IMR-90 (cell line): ENCODE results near the gene SCN8A. TPM values are rescaled to one million over a fixed set of nuclear protein-coding genes. Genes with fewer than 3 reads are reported as not detected.
A peak's percentile ranks its signal among the peaks of the same experiment; 100 is the strongest.

ENCODE experiments used
- ATAC-seq: fragments of 200-7000 bp; cut with Tn5 transposase; 2 replicates; pipeline ENCODE4 v1.9.1; 2020; ENCODE audit warnings: low read depth, mild to moderate bottlenecking, moderate library complexity
- BruUV-seq: library from RNA; stranded (reverse); fragments of 400-500 nt; replicated peaks from 2 replicates; lab custom pipeline; 2021; lab: Mats Ljungman, UMichigan
- CTCF ChIA-PET: fragments of 300-600 bp; formaldehyde crosslinking; extraction: SDS; loops from one replicate; lab custom pipeline; 2021; ENCODE audit warnings: antibody characterized with exemption; lab: Yijun Ruan, JAX
- POLR2A ChIA-PET: fragments of 300-600 bp; sonication (Branson Sonifier 250); formaldehyde crosslinking; loops from one replicate; lab custom pipeline; 2022; ENCODE audit warnings: antibody characterized with exemption; ENCODE audit not compliant: unreplicated experiment; lab: Charles Lee
- DNase-seq: peaks from one replicate; pipeline ENCODE4 v3.0.0; 2013
- H2AFZ ChIP-seq: replicated peaks from 2 replicates; pipeline ENCODE3; 2013; ENCODE audit warnings: low read length, mild to moderate bottlenecking; ENCODE audit not compliant: poor library complexity
- H2AK5ac ChIP-seq: 2 replicates; pipeline ENCODE4 v1.6.1; 2013; ENCODE audit warnings: low read depth, low read length, inconsistent platforms
- H2AK9ac ChIP-seq: replicated peaks from 2 replicates; pipeline ENCODE3; 2013; ENCODE audit warnings: mild to moderate bottlenecking, low read depth, low read length, moderate library complexity; ENCODE audit not compliant: poor library complexity
- H2BK120ac ChIP-seq: 2 replicates; pipeline ENCODE4 v1.6.1; 2013; ENCODE audit warnings: low read depth, low read length, inconsistent platforms
- H2BK15ac ChIP-seq: 3 replicates; pipeline ENCODE4 v1.6.1; 2013; ENCODE audit warnings: low read depth, low read length, inconsistent platforms
- H2BK20ac ChIP-seq: 2 replicates; pipeline ENCODE4 v1.6.1; 2013; ENCODE audit warnings: low read depth, mild to moderate bottlenecking, inconsistent platforms, low read length, moderate library complexity
- H2BK5ac ChIP-seq: 2 replicates; pipeline ENCODE4 v1.6.1; 2013; ENCODE audit warnings: mild to moderate bottlenecking, low read depth, low read length, inconsistent platforms; ENCODE audit not compliant: poor library complexity, severe bottlenecking
- H3K14ac ChIP-seq: replicated peaks from 2 replicates; pipeline ENCODE4 v1.6.1; 2013; ENCODE audit warnings: low read depth, low read length, inconsistent platforms
- H3K18ac ChIP-seq: 2 replicates; pipeline ENCODE4 v1.6.1; 2013; ENCODE audit warnings: low read depth, low read length, control low read depth
- H3K23ac ChIP-seq: 2 replicates; pipeline ENCODE4 v1.6.1; 2013; ENCODE audit warnings: low read depth, low read length, inconsistent platforms
- H3K27ac ChIP-seq: 2 replicates; pipeline ENCODE4 v1.5.1; 2013; ENCODE audit warnings: mild to moderate bottlenecking, control low read depth, low read length; ENCODE audit not compliant: insufficient read depth
- H3K27me3 ChIP-seq: 2 replicates; pipeline ENCODE4 v1.6.1; 2013; ENCODE audit warnings: low read length; ENCODE audit not compliant: control insufficient read depth, insufficient read depth
- H3K36me3 ChIP-seq: 2 replicates; pipeline ENCODE4 v1.6.1; 2013; ENCODE audit warnings: low read length, mixed read lengths; ENCODE audit not compliant: control insufficient read depth, insufficient read depth
- H3K4ac ChIP-seq: 2 replicates; pipeline ENCODE4 v1.6.1; 2013; ENCODE audit warnings: low read depth, low read length, inconsistent platforms
- H3K4me1 ChIP-seq: 2 replicates; pipeline ENCODE4 v1.6.1; 2013; ENCODE audit warnings: low read length, mixed read lengths; ENCODE audit not compliant: control insufficient read depth, insufficient read depth
- H3K4me2 ChIP-seq: 2 replicates; pipeline ENCODE4 v1.6.1; 2013; ENCODE audit warnings: low read depth, mild to moderate bottlenecking, control low read depth, low read length, moderate library complexity
- H3K4me3 ChIP-seq: 2 replicates; pipeline ENCODE4 v1.5.1; 2013; ENCODE audit warnings: low read depth, mild to moderate bottlenecking, control low read depth, low read length, moderate library complexity; ENCODE audit not compliant: insufficient read depth
- H3K56ac ChIP-seq: 2 replicates; pipeline ENCODE4 v1.6.1; 2013; ENCODE audit warnings: low read length, inconsistent platforms; ENCODE audit not compliant: insufficient read depth; ENCODE audit errors: extremely low read depth
- H3K79me1 ChIP-seq, 2 experiments: 2 replicates each; pipeline ENCODE4 v1.6.1; 2013; ENCODE audit warnings: low read length in 2 of 2, inconsistent platforms in 1 of 2, low read depth in 1 of 2
- H3K9ac ChIP-seq: 2 replicates; pipeline ENCODE4 v1.6.1; 2013; ENCODE audit warnings: low read depth, low read length, control low read depth
- H3K9me1 ChIP-seq: 2 replicates; pipeline ENCODE4 v1.6.1; 2013; ENCODE audit warnings: low read length, inconsistent platforms; ENCODE audit not compliant: insufficient read depth
- H3K9me3 ChIP-seq: 2 replicates; pipeline ENCODE4 v1.6.1; 2013; ENCODE audit warnings: low read length; ENCODE audit not compliant: control insufficient read depth, insufficient read depth
- H4K20me1 ChIP-seq: 2 replicates; pipeline ENCODE4 v1.6.1; 2013; ENCODE audit warnings: low read length, inconsistent platforms; ENCODE audit not compliant: insufficient read depth
- H4K5ac ChIP-seq: 2 replicates; pipeline ENCODE4 v1.6.1; 2013; ENCODE audit warnings: mild to moderate bottlenecking, low read depth, low read length, control low read depth
- H4K8ac ChIP-seq, 2 experiments: 2 replicates each; pipeline ENCODE4 v1.6.1; 2013; ENCODE audit warnings: low read depth in 2 of 2, low read length in 2 of 2, control low read depth in 1 of 2, inconsistent platforms in 1 of 2
- H4K91ac ChIP-seq: 2 replicates; pipeline ENCODE4 v1.6.1; 2013; ENCODE audit warnings: low read depth, low read length, inconsistent platforms; ENCODE audit not compliant: insufficient read depth
- BHLHE40 ChIP-seq: fragments of 150-350 bp; IDR thresholded peaks from 2 replicates; pipeline ENCODE4 v1.6.1; 2016; ENCODE audit warnings: mild to moderate bottlenecking, low read depth, low read length
- CEBPB ChIP-seq: IDR thresholded peaks from 2 replicates; pipeline ENCODE4 v1.6.1; 2012; ENCODE audit warnings: low read depth, low read length, improper control_type of control experiment
- CHD1 ChIP-seq: IDR thresholded peaks from 2 replicates; pipeline ENCODE4 v1.6.1; 2012; ENCODE audit warnings: low read depth, low read length, improper control_type of control experiment
- ELK1 ChIP-seq: fragments of 150-350 bp; IDR thresholded peaks from 2 replicates; pipeline ENCODE4 v1.6.1; 2016; ENCODE audit warnings: low read depth, mild to moderate bottlenecking, low read length, moderate library complexity, borderline replicate concordance
- FOS ChIP-seq: fragments of 150-350 bp; IDR thresholded peaks from 2 replicates; pipeline ENCODE4 v1.6.1; 2016; ENCODE audit warnings: low read depth, low read length
- MAFK ChIP-seq: IDR thresholded peaks from 2 replicates; pipeline ENCODE4 v1.6.1; 2012; ENCODE audit warnings: low read depth, low read length, improper control_type of control experiment
- MAZ ChIP-seq: IDR thresholded peaks from 2 replicates; pipeline ENCODE4 v1.6.1; 2012; ENCODE audit warnings: low read depth, mild to moderate bottlenecking, low read length, improper control_type of control experiment, moderate library complexity, borderline replicate concordance
- MXI1 ChIP-seq: IDR thresholded peaks from 2 replicates; pipeline ENCODE4 v1.6.1; 2012; ENCODE audit warnings: low read depth, mild to moderate bottlenecking, low read length, moderate library complexity, borderline replicate concordance
- NFE2L2 ChIP-seq: fragments of 150-350 bp; IDR thresholded peaks from 2 replicates; pipeline ENCODE4 v1.6.1; 2016; ENCODE audit warnings: low read depth, mild to moderate bottlenecking, low read length
- POLR2A ChIP-seq: IDR thresholded peaks from 2 replicates; pipeline ENCODE4 v1.6.1; 2012; ENCODE audit warnings: mild to moderate bottlenecking, low read depth, low read length
- RAD21 ChIP-seq: IDR thresholded peaks from 2 replicates; pipeline ENCODE4 v1.6.1; 2012; ENCODE audit warnings: low read length, improper control_type of control experiment
- RCOR1 ChIP-seq: IDR thresholded peaks from 2 replicates; pipeline ENCODE4 v1.6.1; 2012; ENCODE audit warnings: mild to moderate bottlenecking, low read length, improper control_type of control experiment; ENCODE audit not compliant: insufficient replicate concordance
- RFX5 ChIP-seq: IDR thresholded peaks from 2 replicates; pipeline ENCODE4 v1.8.0; 2012; ENCODE audit warnings: low read depth, mild to moderate bottlenecking, low read length, moderate library complexity
- SMC3 ChIP-seq: fragments of 150-350 bp; IDR thresholded peaks from 2 replicates; pipeline ENCODE4 v1.6.1; 2016; ENCODE audit warnings: low read depth, mild to moderate bottlenecking, antibody characterized with exemption, low read length, moderate library complexity
- USF2 ChIP-seq: fragments of 150-350 bp; IDR thresholded peaks from 2 replicates; pipeline ENCODE4 v1.6.1; 2017; ENCODE audit warnings: mild to moderate bottlenecking, antibody characterized with exemption, low read length, low read depth
- WGBS, 2 experiments: methylation state at CpG; one replicate each; pipeline versions ENCODE4 v1.1.5 to v1.1.7; 2013; ENCODE audit warnings: missing lambda C conversion rate in 2 of 2; ENCODE audit not compliant: insufficient read length in 1 of 2; ENCODE audit errors: extremely low coverage in 2 of 2; 5-methylcytosine and 5-hydroxymethylcytosine counted together
- dilution Hi-C: fragments of 300-500 bp; cut with HindIII; formaldehyde crosslinking; loops from one replicate; pipeline ENCODE4 v1.14.3; 2018; ENCODE audit warnings: low sequenced_read_pairs; ENCODE audit not compliant: unreplicated experiment
- in situ Hi-C: fragments of 300-500 bp; cut with MboI; formaldehyde crosslinking; loops from 3 replicates; pipeline ENCODE4 v1.14.3; 2019; ENCODE audit warnings: low sequenced_read_pairs, inconsistent platforms, mixed read lengths
- intact Hi-C: fragments of 100-400 bp; cut with micrococcal nuclease; formaldehyde crosslinking; loops from 2 replicates; pipeline ENCODE4 v1.10.0; 2022
- polyA plus RNA-seq, 3 experiments: library from polyadenylated mRNA; depleted of rRNA; stranded (reverse); fragments of >200 nt; gene quantifications; 2 replicates each; pipeline ENCODE4 v1.2.3, GENCODE V29; 2012; ENCODE audit warnings: low replicate concordance in 1 of 3
- total RNA-seq: library from RNA; depleted of rRNA; stranded (reverse); fragments of >200 nt; gene quantifications from 2 replicates; pipeline ENCODE4 v1.2.3, GENCODE V29; 2012
- TF ChIP-seq, protein P1 (sequence below): conservative IDR thresholded peaks from 2 replicates; pipeline ENCODE4 v1.5.1; 2012; ENCODE audit warnings: mild to moderate bottlenecking, low read depth, low read length, improper control_type of control experiment

SCN8A gene
- total and polyA plus RNA-seq, 2 of the 4 experiments (the other 2 are of a cell fraction), result 6.9 to 19.7 TPM

DNA sequence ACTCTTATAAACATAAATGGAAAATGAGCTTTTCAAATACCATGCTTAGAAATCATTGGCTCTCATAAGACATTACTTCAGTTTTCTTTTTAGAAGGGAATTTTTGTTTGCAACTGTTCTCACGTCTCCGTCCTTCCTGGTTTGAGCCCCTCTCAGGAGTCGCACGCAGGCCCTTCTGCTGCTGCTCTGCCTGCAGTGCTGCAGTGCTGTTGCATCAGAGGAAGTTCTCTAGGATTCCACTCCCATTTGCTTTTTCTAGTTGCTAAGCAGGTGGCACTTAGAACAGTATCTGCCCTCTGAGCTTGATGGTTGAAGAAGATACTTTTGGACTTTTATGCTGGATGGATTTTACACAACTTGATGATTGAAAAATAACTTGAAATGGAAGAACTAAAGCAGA is 70.8 kb downstream of the SCN8A start:
- ATAC-seq, result peak; percentile 56
- CTCF ChIA-PET, result no interaction called here

More for the DNA sequence above, 70.8 kb downstream of the SCN8A start:
- Histone ChIP-seq H4K20me1 (0 out of 2 replicates have a peak, but pooled peaks cover 4% of the 10 kb centered on the region), H2BK20ac (no peak overlapping the region), H2BK5ac (no peak overlapping the region), H3K4ac (no peak overlapping the region), H2AK5ac (no peak overlapping the region), H3K9me3 (no peaks in the 10 kb centered on the region), H3K27ac (no peak overlapping the region), H3K36me3 (no peaks in the 10 kb centered on the region; the same call in 1 of the 2 replicates), H4K8ac (no peak overlapping the region), H3K79me1 (peaks cover 12 to 16% of the 10 kb centered on the region in 2 experiments; a peak in 2 of 4 replicates), H3K27me3 (no peaks in the 10 kb centered on the region), H3K4me1 (no peaks in the 10 kb centered on the region; the same call in 1 of the 2 replicates), H3K9ac (no peak overlapping the region), H3K9me1 (no peaks in the 10 kb centered on the region), H2BK120ac (no peak overlapping the region), H3K4me2 (no peak overlapping the region), H2AFZ (no peak overlapping the region), H2BK15ac (no peak overlapping the region), H2AK9ac (no peak overlapping the region), H3K56ac (no peak overlapping the region), H3K23ac (no peak overlapping the region), H3K14ac (no peak overlapping the region), H4K91ac (no peak overlapping the region), H3K4me3 (no peak overlapping the region), H4K5ac (no peak overlapping the region), H3K18ac (no peak overlapping the region)
- intact Hi-C loops (no loop called here), dilution Hi-C loops (no loop called here), in situ Hi-C loops (no loop called here)
- POLR2A ChIA-PET, result interaction anchor here (0.7 to 0.8 kb wide), 2 partner anchors 12 to 212 kb away, joined by 3 to 5 read pairs; no protein-coding TSS in a partner anchor
- no TSS peak for BruUV-seq
- TF ChIP-seq BHLHE40 (no peak), RFX5 (no peak), RAD21 (no peak), MAZ (no peak), USF2 (no peak), SMC3 (no peak), NFE2L2 (no peak), FOS (no peak), MXI1 (no peak), POLR2A (no peak), CEBPB (no peak), RCOR1 (no peak), CHD1 (no peak), MAFK (no peak), ELK1 (no peak)
- TF ChIP-seq, protein P1, sequence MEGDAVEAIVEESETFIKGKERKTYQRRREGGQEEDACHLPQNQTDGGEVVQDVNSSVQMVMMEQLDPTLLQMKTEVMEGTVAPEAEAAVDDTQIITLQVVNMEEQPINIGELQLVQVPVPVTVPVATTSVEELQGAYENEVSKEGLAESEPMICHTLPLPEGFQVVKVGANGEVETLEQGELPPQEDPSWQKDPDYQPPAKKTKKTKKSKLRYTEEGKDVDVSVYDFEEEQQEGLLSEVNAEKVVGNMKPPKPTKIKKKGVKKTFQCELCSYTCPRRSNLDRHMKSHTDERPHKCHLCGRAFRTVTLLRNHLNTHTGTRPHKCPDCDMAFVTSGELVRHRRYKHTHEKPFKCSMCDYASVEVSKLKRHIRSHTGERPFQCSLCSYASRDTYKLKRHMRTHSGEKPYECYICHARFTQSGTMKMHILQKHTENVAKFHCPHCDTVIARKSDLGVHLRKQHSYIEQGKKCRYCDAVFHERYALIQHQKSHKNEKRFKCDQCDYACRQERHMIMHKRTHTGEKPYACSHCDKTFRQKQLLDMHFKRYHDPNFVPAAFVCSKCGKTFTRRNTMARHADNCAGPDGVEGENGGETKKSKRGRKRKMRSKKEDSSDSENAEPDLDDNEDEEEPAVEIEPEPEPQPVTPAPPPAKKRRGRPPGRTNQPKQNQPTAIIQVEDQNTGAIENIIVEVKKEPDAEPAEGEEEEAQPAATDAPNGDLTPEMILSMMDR, result no peak
- peak; percentile 16 for DNase-seq
- WGBS, 2 experiments, result no CpG with 5 or more reads among the region's 4 CpGs
